Fibroblast of the aortic adventitia (primary cell): ENCODE measurements around the gene PCDH19. TPM values are rescaled to one million over a fixed set of nuclear protein-coding genes. Genes with fewer than 3 reads are reported as not detected.

Experiments used
- DNase-seq: peaks from one replicate; pipeline ENCODE4 v3.0.0-alpha.2; 2010; ENCODE audit warnings: low read depth
- H3K4me3 ChIP-seq: 2 replicates; pipeline ENCODE4 v1.5.1; 2011; ENCODE audit warnings: low read depth, mild to moderate bottlenecking, control low read depth, low read length, moderate library complexity
- CTCF ChIP-seq: IDR thresholded peaks from 2 replicates; pipeline ENCODE4 v1.5.1; 2011; ENCODE audit warnings: mild to moderate bottlenecking, low read length, control low read depth, inconsistent platforms; ENCODE audit not compliant: insufficient read depth
- total RNA-seq: library from RNA; depleted of rRNA; stranded (reverse); fragments of >200 nt; gene quantifications from 2 replicates; pipeline ENCODE4 v1.2.3, GENCODE V29; 2012; ENCODE audit warnings: low replicate concordance

Gene PCDH19
- total RNA-seq, 1 donor: 0.09 TPM

- no peak for TF ChIP-seq CTCF
- no peak for DNase-seq
Observed at GRCh38 chrX:100350704-100351489, 59.2 kb downstream of the PCDH19 start.

GRCh38 chrX:100349391-100349790 is 60.7 kb downstream of the PCDH19 start:
- DNase-seq: no peak
- no peak overlapping the region for H3K4me3 ChIP-seq
- no peak for TF ChIP-seq CTCF

More at GRCh38 chrX:100350704-100351489, 59.2 kb downstream of the PCDH19 start:
- H3K4me3 ChIP-seq: no peak overlapping the region

- H3K4me3 ChIP-seq: no peak overlapping the region
- TF ChIP-seq CTCF: no peak
- DNase-seq: no peak
Observed at GRCh38 chrX:100341142-100341510, 68.9 kb downstream of the PCDH19 start.

- no peak for DNase-seq
- H3K4me3 ChIP-seq: no peak overlapping the region
- TF ChIP-seq CTCF: no peak
Observed at GRCh38 chrX:100340491-100341141, 69.5 kb downstream of the PCDH19 start.

GRCh38 chrX:100328351-100328750 is 81.7 kb downstream of the PCDH19 start:
- TF ChIP-seq CTCF: no peak
- DNase-seq: no peak
- no peak overlapping the region for H3K4me3 ChIP-seq

GRCh38 chrX:100319716-100320115 is 90.4 kb downstream of the PCDH19 start:
- no peak for DNase-seq
- H3K4me3 ChIP-seq: no peak overlapping the region
- no peak for TF ChIP-seq CTCF
